Measurements from ENCODE around the gene LRPPRC. TPM values are rescaled to one million over a fixed set of nuclear protein-coding genes. Genes with fewer than 3 reads are reported as not detected.

LRPPRC gene
- total RNA-seq, 4 donors from 2014 or later, result 40.9 to 61.8 (median 49.5) TPM

GRCh38 chr2:43958397-43959275, 37.2 kb downstream of the LRPPRC start:
- TF ChIP-seq POLR2AphosphoS5 (IDR thresholded peaks at IDR 0.05) (no peak), POLR2A (IDR thresholded peaks at IDR 0.05) (no peak), EP300 (IDR thresholded peaks at IDR 0.05) (no peak), CTCF (IDR thresholded peaks at IDR 0.05) (no peak)
- Histone ChIP-seq H3K9me3 (no peaks in the 10 kb centered on the region), H3K4me1 (no peaks in the 10 kb centered on the region), H3K27ac (no peak overlapping the region), H3K4me3 (no peak overlapping the region), H3K27me3 (no peaks in the 10 kb centered on the region), H3K36me3 (peaks cover 3 to 100% of the 10 kb centered on the region in 2 donors)
- no peak for ATAC-seq
- 63 to 75% methylated on average over 5 of the region's 5 CpGs for WGBS, 2 donors (ENCODE audit: low coverage in 1 of 2)

- peak in 3 of 4 experiments; percentile 8 to 26 (median 25) for TF ChIP-seq CTCF (IDR thresholded peaks at IDR 0.05)
- no peak for TF ChIP-seq EP300 (IDR thresholded peaks at IDR 0.05)
These were observed 45.3 kb downstream of the LRPPRC start for GRCh38 chr2:43950383-43951008.

GRCh38 chr2:43948370-43948769, 47.4 kb downstream of the LRPPRC start:
- ATAC-seq, result no peak
- Histone ChIP-seq H3K27ac (no peak overlapping the region), H3K4me1 (no peaks in the 10 kb centered on the region), H3K9me3 (no peaks in the 10 kb centered on the region), H3K4me3 (no peak overlapping the region), H3K27me3 (no peaks in the 10 kb centered on the region), H3K36me3 (peaks cover 5 to 100% of the 10 kb centered on the region in 2 donors)
- TF ChIP-seq CTCF (IDR thresholded peaks at IDR 0.05) (no peak), POLR2A (IDR thresholded peaks at IDR 0.05) (no peak), POLR2AphosphoS5 (IDR thresholded peaks at IDR 0.05) (no peak), EP300 (IDR thresholded peaks at IDR 0.05) (no peak)
- 73 to 75% methylated on average over 3 of the region's 3 CpGs for WGBS, 2 donors (ENCODE audit: low coverage in 1 of 2)

More at GRCh38 chr2:43950383-43951008, 45.3 kb downstream of the LRPPRC start:
- Histone ChIP-seq H3K9me3 (no peaks in the 10 kb centered on the region), H3K36me3 (peaks cover 0 to 100% of the 10 kb centered on the region in 2 donors), H3K27me3 (no peaks in the 10 kb centered on the region), H3K27ac (no peak overlapping the region), H3K4me1 (no peaks in the 10 kb centered on the region), H3K4me3 (no peak overlapping the region)
- ATAC-seq, result no peak
- 36 to 68% methylated on average over 3 to 8 of the region's 8 CpGs for WGBS, 2 donors (ENCODE audit: low coverage in 1 of 2)

- ATAC-seq, result no peak
These were observed 49.1 kb downstream of the LRPPRC start for GRCh38 chr2:43946685-43947084.

More at GRCh38 chr2:43946685-43947084, 49.1 kb downstream of the LRPPRC start:
- Histone ChIP-seq H3K36me3 (peaks cover 5 to 89% of the 10 kb centered on the region in 2 donors), H3K27me3 (no peaks in the 10 kb centered on the region), H3K9me3 (no peaks in the 10 kb centered on the region), H3K27ac (no peak overlapping the region), H3K4me1 (no peaks in the 10 kb centered on the region), H3K4me3 (no peak overlapping the region)
- 91 to 94% methylated on average over 4 of the region's 4 CpGs for WGBS, 2 donors (ENCODE audit: low coverage in 1 of 2)
- no peak for TF ChIP-seq CTCF (IDR thresholded peaks at IDR 0.05)
- no peak for TF ChIP-seq POLR2AphosphoS5 (IDR thresholded peaks at IDR 0.05)
- no peak for TF ChIP-seq EP300 (IDR thresholded peaks at IDR 0.05)
- TF ChIP-seq POLR2A (IDR thresholded peaks at IDR 0.05), result no peak
